Adrenal gland (tissue), 12 donors: ENCODE measurements around the gene GRK1. TPM values are rescaled to one million over a fixed set of nuclear protein-coding genes. Genes with fewer than 3 reads are reported as not detected.

Experiments used
- DNase-seq, 7 donors: peaks; one replicate each; pipeline ENCODE4 v3.0.0-alpha.2; 2019 to 2020
- H3K27ac ChIP-seq, 5 donors: fragments of 200-600 bp; sonication (generic) in 4 of 5; 1 replicate in 3 of 5; 2 replicates in 2 of 5; pipeline versions ENCODE4 v1.5.1 to v1.8.0; 2016 to 2020; ENCODE audit warnings: mild to moderate bottlenecking in 1 of 5
- H3K27me3 ChIP-seq: fragments of 200-600 bp; 2 replicates; pipeline ENCODE4 v1.8.0; 2021
- H3K36me3 ChIP-seq, 2 donors: fragments of 200-600 bp; replicated peaks in 1 of 2; 1 replicate in 1 of 2; 2 replicates in 1 of 2; pipeline versions ENCODE4 v1.5.1 to v1.8.0; 2018 to 2022
- H3K4me1 ChIP-seq, 2 donors: fragments of 200-600 bp; replicated peaks in 1 of 2; 1 replicate in 1 of 2; 2 replicates in 1 of 2; pipeline versions ENCODE4 v1.5.1 to v1.8.0; 2018 to 2021
- H3K4me3 ChIP-seq, 4 donors: fragments of 200-600 bp; sonication (generic) in 3 of 4; one replicate each; pipeline ENCODE4 v1.5.1; 2016 to 2018
- H3K9me3 ChIP-seq, 3 donors: fragments of 200-600 bp; sonication (generic) in 1 of 3; replicated peaks in 1 of 3; 1 replicate in 2 of 3; 2 replicates in 1 of 3; pipeline versions ENCODE4 v1.5.1 to v1.8.0; 2016 to 2021
- CTCF ChIP-seq, 6 experiments: fragments of 450-650 bp in 4 of 6; fragments of 200-600 bp in 2 of 6; sonication (generic) in 1 of 6; IDR thresholded peaks; 1 replicate in 5 of 6; 2 replicates in 1 of 6; pipeline versions ENCODE4 v1.5.1 to v1.8.0; 2016 to 2021; ENCODE audit warnings: antibody characterized with exemption in 6 of 6, mild to moderate bottlenecking in 2 of 6, moderate library complexity in 1 of 6
- POLR2A ChIP-seq, 2 donors: fragments of 450-650 bp; IDR thresholded peaks; one replicate each; pipeline ENCODE4 v1.6.1; 2017; ENCODE audit warnings: antibody characterized with exemption in 2 of 2, mild to moderate bottlenecking in 2 of 2, moderate library complexity in 1 of 2
- WGBS, 4 donors: extraction: QIAGEN DNeasy Blood & Tissue Kit in 2 of 4; methylation state at CpG; one replicate each; pipeline versions ENCODE4 v1.1.5 to v1.1.7; 2013 to 2017; 5-methylcytosine and 5-hydroxymethylcytosine counted together
- intact Hi-C, 2 donors: fragments of 100-400 bp; cut with DNase I; formaldehyde crosslinking; loops; one replicate each; pipeline versions ENCODE4 v1.14.1 to v1.15.0; 2022 to 2023
- polyA plus RNA-seq, 3 donors: library from polyadenylated mRNA; stranded (reverse); fragments of 200-250 nt in 2 of 3; fragments of 350-450 nt in 1 of 3; fragmentation: Illumina TruSeq in 1 of 3; extraction: RNeasy Lipid Tissue Mini Kit (QIAGEN cat#74804) in 1 of 3; gene quantifications; one replicate each; pipeline ENCODE4 v1.2.3, GENCODE V29; 2013 to 2014
- total RNA-seq, 9 donors: library from RNA; depleted of rRNA in 4 of 9; stranded (reverse); fragments of >200 nt in 4 of 9; fragments of 120-200 nt in 1 of 9; fragmentation: NEBNext Ultra II Directional in 1 of 9; extraction: Animal tissue kit (Norgen Biotek cat#: 25700) in 1 of 9; gene quantifications; one replicate each; pipeline versions ENCODE4 v1.1.0 to v1.2.4, GENCODE V29; 2013 to 2023
- donor health status: healthy with polysubstance abuse.
- donor health status: Bipolar disorder and iron deficiency.
- donor health status: DM: yes; HTN: yes; CAD: no.
- donor health status: DM: no; HTN: no; CAD: no.
- donor health status: DM: no; HTN: no; CAD: no.
- donor health status: DM: yes; HTN: yes; CAD: no.

The GRK1 gene
- total and polyA plus RNA-seq, 12 donors = 0.04 to 0.38 (median 0.22) TPM; not detected in 9

GRCh38 chr13:113782472-113782871, 115.5 kb downstream of the GRK1 start:
- H3K27me3 ChIP-seq = no peaks in the 10 kb centered on the region
- no peak overlapping the region for H3K27ac ChIP-seq
- no peaks in the 10 kb centered on the region for H3K36me3 ChIP-seq
- intact Hi-C loops = no loop called here
- no peaks in the 10 kb centered on the region for H3K4me1 ChIP-seq
- no peak for DNase-seq
- no peak overlapping the region for H3K4me3 ChIP-seq
- no peaks in the 10 kb centered on the region for H3K9me3 ChIP-seq
- WGBS, 4 donors = 72 to 87% (median 75%) methylated on average over 12 to 14 of the region's 14 CpGs
- TF ChIP-seq CTCF (IDR thresholded peaks at IDR 0.05) = no peak
- no peak for TF ChIP-seq POLR2A (IDR thresholded peaks at IDR 0.05)

GRCh38 chr13:113783200-113783881, 116.3 kb downstream of the GRK1 start:
- Histone ChIP-seq H3K27me3 (no peaks in the 10 kb centered on the region), H3K4me3 (no peak overlapping the region), H3K4me1 (no peaks in the 10 kb centered on the region), H3K27ac (no peak overlapping the region), H3K9me3 (no peaks in the 10 kb centered on the region), H3K36me3 (no peaks in the 10 kb centered on the region)
- no peak for DNase-seq
- 82 to 83% (median 83%) methylated on average over 12 of the region's 12 CpGs for WGBS, 4 donors
- TF ChIP-seq POLR2A (IDR thresholded peaks at IDR 0.05) (no peak), CTCF (IDR thresholded peaks at IDR 0.05) (no peak)
- intact Hi-C loops = no loop called here

- no peak overlapping the region for H3K4me3 ChIP-seq
- DNase-seq = no peak
- intact Hi-C loops = no loop called here
- no peaks in the 10 kb centered on the region for H3K4me1 ChIP-seq
- TF ChIP-seq CTCF (IDR thresholded peaks at IDR 0.05) = no peak
- TF ChIP-seq POLR2A (IDR thresholded peaks at IDR 0.05) = no peak
- no peaks in the 10 kb centered on the region for H3K27me3 ChIP-seq
- WGBS, 4 donors = 71 to 78% (median 76%) methylated on average over 10 of the region's 10 CpGs
- H3K9me3 ChIP-seq = no peaks in the 10 kb centered on the region
- H3K36me3 ChIP-seq = no peaks in the 10 kb centered on the region
- no peak overlapping the region for H3K27ac ChIP-seq
Measured at GRCh38 chr13:113783966-113784644, 117.1 kb downstream of the GRK1 start.

GRCh38 chr13:113784645-113785024, 117.6 kb downstream of the GRK1 start:
- H3K4me1 ChIP-seq = no peaks in the 10 kb centered on the region
- H3K27me3 ChIP-seq = no peaks in the 10 kb centered on the region
- no peak for TF ChIP-seq POLR2A (IDR thresholded peaks at IDR 0.05)
- intact Hi-C loops = no loop called here
- no peaks in the 10 kb centered on the region for H3K36me3 ChIP-seq
- H3K9me3 ChIP-seq = no peaks in the 10 kb centered on the region
- no peak overlapping the region for H3K27ac ChIP-seq
- H3K4me3 ChIP-seq = no peak overlapping the region
- 66 to 82% (median 77%) methylated on average over 4 to 5 of the region's 5 CpGs for WGBS, 4 donors
- DNase-seq = no peak
